ENCODE results near the gene CKLF. TPM values are rescaled to one million over a fixed set of nuclear protein-coding genes. Genes with fewer than 3 reads are reported as not detected.
"Not testable (repeated sequence)": the region's sequence is repeated elsewhere in the genome, so short reads cannot be mapped to it uniquely, and the experiment has no call there.

The CKLF gene
- total RNA-seq, 2 donors from 2014 or later: 41.5 to 58.4 TPM

- Histone ChIP-seq H3K4me3 (no peak overlapping the region), H3K9me3 (no peaks in the 10 kb centered on the region), H3K27me3 (no peaks in the 10 kb centered on the region), H3K27ac (no peak overlapping the region), H3K4me1 (no peaks in the 10 kb centered on the region), H3K9ac (ENCODE audit: low read depth in 2 of 2, low read length in 2 of 2) (no peak overlapping the region), H3K36me3 (no peaks in the 10 kb centered on the region)
- no peak for DNase-seq
- TF ChIP-seq CTCF (IDR thresholded peaks at IDR 0.05): no peak
- intact Hi-C loops (cut with DNase I): no loop called here
These were observed 39.9 kb downstream of the CKLF start for GRCh38 chr16:66592241-66592640.

GRCh38 chr16:66592814-66593213 is 40.4 kb downstream of the CKLF start:
- H3K36me3 ChIP-seq: no peaks in the 10 kb centered on the region
- H3K9ac ChIP-seq (ENCODE audit: low read depth in 2 of 2, low read length in 2 of 2): no peak overlapping the region
- DNase-seq: no peak
- no peak overlapping the region for H3K27ac ChIP-seq
- no peaks in the 10 kb centered on the region for H3K27me3 ChIP-seq
- H3K9me3 ChIP-seq: no peaks in the 10 kb centered on the region
- intact Hi-C loops (cut with DNase I): no loop called here
- TF ChIP-seq CTCF (IDR thresholded peaks at IDR 0.05): no peak
- H3K4me3 ChIP-seq: no peak overlapping the region
- H3K4me1 ChIP-seq: no peaks in the 10 kb centered on the region

GRCh38 chr16:66594739-66595138 is 42.4 kb downstream of the CKLF start:
- no peak overlapping the region for H3K4me3 ChIP-seq
- no peaks in the 10 kb centered on the region for H3K9me3 ChIP-seq
- H3K27ac ChIP-seq: no peak overlapping the region
- no peaks in the 10 kb centered on the region for H3K27me3 ChIP-seq
- no peaks in the 10 kb centered on the region for H3K36me3 ChIP-seq
- H3K4me1 ChIP-seq: no peaks in the 10 kb centered on the region
- no peak for TF ChIP-seq CTCF (IDR thresholded peaks at IDR 0.05)
- H3K9ac ChIP-seq (ENCODE audit: low read depth in 2 of 2, low read length in 2 of 2): no peak overlapping the region
- intact Hi-C loops (cut with DNase I): no loop called here
- no peak for DNase-seq

GRCh38 chr16:66596559-66596958 is 44.2 kb downstream of the CKLF start:
- H3K9ac ChIP-seq (ENCODE audit: low read depth in 2 of 2, low read length in 2 of 2); H3K9me3 ChIP-seq; DNase-seq; H3K27ac ChIP-seq; H3K36me3 ChIP-seq; intact Hi-C loops (cut with DNase I); H3K4me3 ChIP-seq; H3K4me1 ChIP-seq; H3K27me3 ChIP-seq: not testable (repeated sequence)

GRCh38 chr16:66596986-66597848 is 44.8 kb downstream of the CKLF start:
- Histone ChIP-seq H3K4me3 (no peak overlapping the region), H3K9ac (ENCODE audit: low read depth in 2 of 2, low read length in 2 of 2) (no peak overlapping the region), H3K36me3 (no peaks in the 10 kb centered on the region), H3K4me1 (no peaks in the 10 kb centered on the region), H3K27me3 (no peaks in the 10 kb centered on the region), H3K9me3 (no peaks in the 10 kb centered on the region), H3K27ac (no peak overlapping the region)
- intact Hi-C loops (cut with DNase I): no loop called here
- no peak for DNase-seq
- no peak for TF ChIP-seq CTCF (IDR thresholded peaks at IDR 0.05)

- no peak for TF ChIP-seq CTCF (IDR thresholded peaks at IDR 0.05)
- H3K4me1 ChIP-seq: no peaks in the 10 kb centered on the region
- no peak for DNase-seq
- H3K27ac ChIP-seq: no peak overlapping the region
- no peaks in the 10 kb centered on the region for H3K9me3 ChIP-seq
- intact Hi-C loops (cut with DNase I): no loop called here
- no peaks in the 10 kb centered on the region for H3K27me3 ChIP-seq
- H3K36me3 ChIP-seq: no peaks in the 10 kb centered on the region
- no peak overlapping the region for H3K9ac ChIP-seq (ENCODE audit: low read depth in 2 of 2, low read length in 2 of 2)
- H3K4me3 ChIP-seq: no peak overlapping the region
These were observed 45.7 kb downstream of the CKLF start for GRCh38 chr16:66598111-66598510.
